ENCODE measurements around the gene USP11. TPM values are rescaled to one million over a fixed set of nuclear protein-coding genes. Genes with fewer than 3 reads are reported as not detected.

USP11 gene
- total RNA-seq, 4 donors from 2014 or later: 17.0 to 35.3 (median 25.0) TPM

DNA sequence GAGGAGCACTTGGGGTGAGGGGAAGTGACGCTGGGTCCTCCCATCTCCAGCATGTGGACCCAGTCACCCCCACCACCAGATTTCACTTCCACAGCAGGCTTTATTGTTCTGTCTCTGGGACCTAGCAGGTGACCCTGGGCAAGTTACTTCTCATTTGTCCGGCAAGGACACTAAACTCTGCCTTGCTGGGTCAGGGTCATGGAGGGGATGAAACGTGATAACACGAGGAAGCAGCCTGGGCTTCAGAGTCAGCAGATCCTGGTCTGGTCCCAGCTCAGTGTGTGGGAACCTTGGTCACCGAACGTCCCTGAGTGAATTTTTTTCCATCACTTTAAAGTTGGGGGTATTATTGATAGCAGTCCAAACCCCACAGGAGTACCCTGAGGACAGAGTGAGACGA is 35.3 kb upstream of the USP11 start:
- H3K4me3 ChIP-seq: peak overlapping the region in 2 of 4 donors; percentile 8 to 13
- ATAC-seq (peak in 1 of 2 donors; percentile 42), DNase-seq (no peak)
- no peaks in the 10 kb centered on the region for H3K9me3 ChIP-seq
- TF ChIP-seq POLR2A (IDR thresholded peaks at IDR 0.05): no peak
- TF ChIP-seq, protein P1, sequence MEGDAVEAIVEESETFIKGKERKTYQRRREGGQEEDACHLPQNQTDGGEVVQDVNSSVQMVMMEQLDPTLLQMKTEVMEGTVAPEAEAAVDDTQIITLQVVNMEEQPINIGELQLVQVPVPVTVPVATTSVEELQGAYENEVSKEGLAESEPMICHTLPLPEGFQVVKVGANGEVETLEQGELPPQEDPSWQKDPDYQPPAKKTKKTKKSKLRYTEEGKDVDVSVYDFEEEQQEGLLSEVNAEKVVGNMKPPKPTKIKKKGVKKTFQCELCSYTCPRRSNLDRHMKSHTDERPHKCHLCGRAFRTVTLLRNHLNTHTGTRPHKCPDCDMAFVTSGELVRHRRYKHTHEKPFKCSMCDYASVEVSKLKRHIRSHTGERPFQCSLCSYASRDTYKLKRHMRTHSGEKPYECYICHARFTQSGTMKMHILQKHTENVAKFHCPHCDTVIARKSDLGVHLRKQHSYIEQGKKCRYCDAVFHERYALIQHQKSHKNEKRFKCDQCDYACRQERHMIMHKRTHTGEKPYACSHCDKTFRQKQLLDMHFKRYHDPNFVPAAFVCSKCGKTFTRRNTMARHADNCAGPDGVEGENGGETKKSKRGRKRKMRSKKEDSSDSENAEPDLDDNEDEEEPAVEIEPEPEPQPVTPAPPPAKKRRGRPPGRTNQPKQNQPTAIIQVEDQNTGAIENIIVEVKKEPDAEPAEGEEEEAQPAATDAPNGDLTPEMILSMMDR (IDR thresholded peaks at IDR 0.05 in 4 of 5, conservative IDR thresholded peaks at IDR 0.05 in 1 of 5): no peak
- in situ Hi-C loops (cut with MboI; ENCODE audit: low sequenced_read_pairs in 4 of 4) (loop anchor here (5.0 to 25.0 kb wide), 4 partner anchors 165 to 327 kb away; partner anchors contain the start of gene ZNF157 (in 2 of the 4)), intact Hi-C loops (cut with DNase I; ENCODE audit: low total_unique reads) (no loop called here)
- H3K27ac ChIP-seq: peak overlapping the region; percentile 68 to 100 (median 98)
- H3K36me3 ChIP-seq: peaks cover 4 to 45% of the 10 kb centered on the region in 2 donors
- no peaks in the 10 kb centered on the region for H3K27me3 ChIP-seq
- H3K4me1 ChIP-seq: peaks cover 38 to 51% of the 10 kb centered on the region in 2 donors

DNA sequence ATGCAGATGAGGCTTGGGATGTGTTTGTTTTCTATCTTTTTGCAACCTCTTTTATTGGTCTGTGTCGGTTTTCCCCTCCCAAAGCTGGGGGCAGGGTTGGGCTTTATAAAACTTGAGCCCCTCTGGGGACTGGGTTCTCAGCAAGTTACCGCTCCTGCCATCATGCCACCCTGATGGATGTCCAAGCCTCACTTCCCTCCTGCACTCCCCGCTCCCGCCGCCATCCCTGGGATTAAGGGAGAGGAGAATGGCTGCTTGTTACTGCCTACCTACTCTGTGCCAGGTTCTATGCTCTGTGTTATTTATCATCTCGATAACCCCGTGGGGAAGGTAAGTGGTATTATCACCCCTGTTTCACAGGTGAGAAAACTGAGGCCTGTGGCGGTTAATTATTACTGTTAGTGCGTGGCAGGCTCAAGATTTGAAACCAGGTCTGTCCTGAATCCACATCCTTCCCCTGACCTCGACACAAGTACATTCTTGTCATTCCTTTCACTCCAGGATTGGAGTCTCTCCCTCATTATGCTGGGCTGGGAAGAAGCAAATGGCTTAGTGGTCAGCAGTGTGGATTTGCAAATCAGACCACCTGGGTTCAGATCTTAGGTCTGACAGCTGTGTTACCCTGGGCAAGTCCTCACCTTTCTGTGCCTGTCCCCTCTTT is 34.7 kb upstream of the USP11 start:
- H3K9me3 ChIP-seq: no peaks in the 10 kb centered on the region
- DNase-seq: no peak

DNA sequence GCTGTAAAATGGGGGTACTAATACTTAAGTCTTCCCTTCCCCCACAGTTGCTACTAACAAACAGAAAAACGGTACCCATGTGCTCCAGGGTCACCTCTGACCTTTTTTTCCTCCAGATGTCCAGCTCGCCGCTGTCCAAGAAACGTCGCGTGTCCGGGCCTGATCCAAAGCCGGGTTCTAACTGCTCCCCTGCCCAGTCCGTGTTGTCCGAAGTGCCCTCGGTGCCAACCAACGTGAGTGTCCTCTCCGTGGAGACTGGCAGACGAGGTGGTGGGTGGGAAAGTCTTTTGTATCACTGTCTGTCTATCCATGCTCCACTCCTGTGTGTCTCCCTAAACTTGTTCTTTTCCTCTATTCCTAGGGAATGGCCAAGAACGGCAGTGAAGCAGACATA is 34.1 kb upstream of the USP11 start:
- Histone ChIP-seq H3K9me3 (no peaks in the 10 kb centered on the region), H3K36me3 (peaks cover 6 to 57% of the 10 kb centered on the region in 2 donors), H3K4me3 (no peak overlapping the region), H3K4me1 (peaks cover 38 to 51% of the 10 kb centered on the region in 2 donors), H3K27ac (peak overlapping the region; percentile 61 to 100 (median 98)), H3K27me3 (no peaks in the 10 kb centered on the region)
- ATAC-seq (no peak), DNase-seq (no peak)
- intact Hi-C loops (cut with DNase I; ENCODE audit: low total_unique reads): no loop called here
- TF ChIP-seq POLR2A (IDR thresholded peaks at IDR 0.05): no peak
- in situ Hi-C loops (cut with MboI; ENCODE audit: low sequenced_read_pairs in 4 of 4): loop anchor here (5.0 to 25.0 kb wide), 4 partner anchors 164 to 326 kb away; partner anchors contain the start of gene ZNF157 (in 2 of the 4)

More for the DNA sequence above, 34.7 kb upstream of the USP11 start:
- Histone ChIP-seq H3K27me3 (no peaks in the 10 kb centered on the region), H3K4me1 (peaks cover 38 to 51% of the 10 kb centered on the region in 2 donors), H3K27ac (peak overlapping the region; percentile 68 to 100 (median 98)), H3K36me3 (peaks cover 6 to 52% of the 10 kb centered on the region in 2 donors), H3K4me3 (peak overlapping the region in 1 of 4 donors; percentile 13)
- TF ChIP-seq, protein P1 (IDR thresholded peaks at IDR 0.05 in 4 of 5, conservative IDR thresholded peaks at IDR 0.05 in 1 of 5): no peak
- TF ChIP-seq POLR2A (IDR thresholded peaks at IDR 0.05): no peak
- in situ Hi-C loops (cut with MboI; ENCODE audit: low sequenced_read_pairs in 4 of 4): loop anchor here (5.0 to 25.0 kb wide), 4 partner anchors 164 to 327 kb away; partner anchors contain the start of gene ZNF157 (in 2 of the 4)
- ATAC-seq: no peak
- intact Hi-C loops (cut with DNase I; ENCODE audit: low total_unique reads): no loop called here

DNA sequence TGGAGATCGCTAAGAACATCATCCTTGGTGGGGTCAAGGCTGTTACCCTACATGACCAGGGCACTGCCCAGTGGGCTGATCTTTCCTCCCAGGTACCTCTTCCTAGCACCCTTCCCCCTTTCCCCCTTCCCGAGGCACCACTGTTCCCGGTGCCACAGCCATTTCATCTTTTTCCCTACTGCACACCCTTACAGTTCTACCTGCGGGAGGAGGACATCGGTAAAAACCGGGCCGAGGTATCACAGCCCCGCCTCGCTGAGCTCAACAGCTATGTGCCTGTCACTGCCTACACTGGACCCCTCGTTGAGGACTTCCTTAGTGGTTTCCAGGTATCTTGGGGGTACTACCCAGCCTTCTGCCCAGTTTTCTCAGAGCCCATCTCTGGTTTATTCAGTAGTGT is 33.5 kb upstream of the USP11 start:
- H3K27me3 ChIP-seq: no peaks in the 10 kb centered on the region
- H3K36me3 ChIP-seq: peaks cover 7 to 60% of the 10 kb centered on the region in 2 donors
- in situ Hi-C loops (cut with MboI; ENCODE audit: low sequenced_read_pairs in 4 of 4) (loop anchor here (5.0 to 25.0 kb wide), 4 partner anchors 163 to 326 kb away; partner anchors contain the start of gene ZNF157 (in 2 of the 4)), intact Hi-C loops (cut with DNase I; ENCODE audit: low total_unique reads) (no loop called here)
- H3K9me3 ChIP-seq: no peaks in the 10 kb centered on the region
- no peak overlapping the region for H3K4me3 ChIP-seq
- ATAC-seq: no peak
- no peak for DNase-seq
- H3K27ac ChIP-seq: peak overlapping the region; percentile 82 to 100 (median 98)
- peaks cover 38 to 49% of the 10 kb centered on the region in 2 donors for H3K4me1 ChIP-seq
- TF ChIP-seq, protein P1 (IDR thresholded peaks at IDR 0.05 in 4 of 5, conservative IDR thresholded peaks at IDR 0.05 in 1 of 5): no peak
- no peak for TF ChIP-seq POLR2A (IDR thresholded peaks at IDR 0.05)

All from gastrocnemius medialis (tissue), 4 donors.